ENCODE results near the gene HMOX2.

- TF ChIP-seq CTCF (IDR thresholded peaks at IDR 0.05) (no peak), EP300 (IDR thresholded peaks at IDR 0.05) (no peak), POLR2A (IDR thresholded peaks at IDR 0.05) (no peak), POLR2AphosphoS5 (IDR thresholded peaks at IDR 0.05) (no peak)
Observed at GRCh38 chr16:4494746-4495490, 18.7 kb downstream of the HMOX2 start.

Data from upper lobe of left lung (tissue), 4 donors.